Globus pallidus (tissue), 1 donor: ENCODE results near the gene PTPRD.
"Not testable (repeated sequence)": the region's sequence is repeated elsewhere in the genome, so short reads cannot be mapped to it uniquely, and the experiment has no call there.

Source experiments
- DNase-seq: peaks from one replicate; pipeline ENCODE4 v3.0.0-alpha.2; 2015; ENCODE audit warnings: low spot score

PTPRD gene

DNA sequence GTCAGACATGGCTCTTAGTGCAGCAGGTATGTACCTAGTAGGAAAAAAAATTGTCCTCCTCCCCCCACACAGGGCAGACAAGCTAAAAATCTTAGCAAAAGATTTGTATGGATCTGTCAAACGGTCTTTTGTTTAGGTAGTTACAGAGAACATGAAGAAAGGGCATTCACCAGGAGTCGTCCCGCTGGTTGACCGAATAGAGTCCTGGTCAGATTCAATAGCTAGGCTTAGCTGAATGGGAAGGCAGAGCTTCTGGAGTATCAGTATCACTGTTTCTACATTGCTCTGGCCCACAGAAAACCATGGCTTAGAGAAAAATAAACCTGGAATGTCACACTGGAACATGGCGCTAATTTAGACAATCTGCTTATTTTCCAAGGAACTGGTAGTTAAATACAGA is 642.3 kb downstream of the PTPRD start:
- DNase-seq = no peak

DNA sequence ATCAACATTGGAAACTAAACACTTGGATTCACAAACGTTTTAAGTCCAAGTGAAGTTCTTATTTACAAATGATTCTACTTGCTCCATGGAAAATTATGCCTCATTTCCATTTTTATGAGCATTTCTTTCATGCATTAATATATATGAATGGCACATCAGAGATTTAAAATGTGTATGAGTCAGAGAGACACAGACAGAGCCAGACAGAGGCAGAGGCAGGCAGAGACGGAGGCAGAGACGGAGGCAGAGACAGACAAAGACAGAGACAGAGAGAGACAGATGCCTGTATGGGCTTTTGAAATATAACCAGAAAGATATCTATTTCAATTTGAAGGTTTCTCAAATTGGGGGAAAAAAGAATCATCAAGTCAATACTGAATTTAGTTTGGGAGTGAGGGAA is 649.0 kb downstream of the PTPRD start:
- DNase-seq = no peak

DNA sequence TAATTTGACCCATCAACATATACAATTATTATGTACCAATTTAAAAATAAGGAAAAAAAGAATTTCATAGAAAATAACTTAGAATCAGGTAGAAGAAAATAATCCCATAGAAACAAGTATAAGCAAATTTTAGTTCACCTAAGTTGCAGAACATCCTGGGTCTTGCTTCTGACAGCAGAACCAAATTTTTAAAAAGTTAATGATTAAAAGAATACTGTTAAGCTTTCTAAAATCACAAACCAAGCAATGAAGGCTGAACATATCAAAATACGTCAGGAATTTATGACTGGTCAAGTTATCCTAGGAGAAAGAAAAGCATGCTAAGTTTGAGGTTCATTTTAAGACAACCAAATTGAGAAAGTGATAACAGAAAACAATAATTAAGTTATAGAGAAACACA is 650.9 kb downstream of the PTPRD start:
- no peak for DNase-seq

DNA sequence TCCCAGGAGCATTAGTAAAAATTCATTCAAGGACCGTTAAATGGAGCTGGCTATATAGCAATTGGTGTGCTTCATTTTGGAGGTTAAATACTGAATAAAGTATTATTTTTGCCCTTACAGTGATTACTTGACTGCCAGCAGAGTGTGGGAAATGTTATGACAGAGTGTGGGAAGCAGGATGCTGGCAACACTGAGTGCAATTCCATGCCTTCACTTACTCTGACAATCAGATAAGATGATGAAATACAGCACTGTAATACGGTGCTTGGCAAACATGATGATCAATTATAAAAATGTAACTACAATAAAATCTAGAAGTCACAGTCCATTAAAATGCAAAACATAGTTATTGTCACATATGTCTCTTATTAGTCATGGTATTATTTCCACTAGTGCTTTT is 651.3 kb downstream of the PTPRD start:
- DNase-seq = no peak

DNA sequence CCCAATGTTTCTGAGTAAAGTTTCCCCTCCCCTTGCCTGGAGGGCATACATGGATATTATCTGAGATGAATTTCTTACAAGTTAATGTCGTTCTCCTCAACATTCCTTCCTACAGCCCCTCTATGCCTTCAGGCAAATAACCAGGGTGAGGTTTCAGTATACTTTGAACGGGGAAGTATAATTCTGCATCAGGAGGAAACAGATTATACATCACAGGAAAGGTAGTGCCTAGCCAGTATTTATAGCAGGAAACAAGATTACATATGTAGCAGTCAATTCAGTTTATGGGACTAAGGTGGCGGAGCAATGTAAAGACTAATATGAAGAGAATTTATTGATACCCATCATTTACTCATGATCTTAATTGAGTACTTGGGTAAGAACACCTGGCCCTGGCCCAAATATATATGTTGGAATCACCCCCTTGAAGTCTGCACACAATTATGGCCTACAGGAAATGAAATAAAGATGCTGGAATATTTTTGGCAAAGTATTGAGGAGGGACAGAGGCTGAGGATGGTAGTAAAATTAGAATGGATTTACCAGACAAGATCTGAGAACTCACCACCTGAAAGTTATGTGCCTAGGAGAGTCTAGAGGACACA is 661.1 kb downstream of the PTPRD start:
- no peak for DNase-seq

DNA sequence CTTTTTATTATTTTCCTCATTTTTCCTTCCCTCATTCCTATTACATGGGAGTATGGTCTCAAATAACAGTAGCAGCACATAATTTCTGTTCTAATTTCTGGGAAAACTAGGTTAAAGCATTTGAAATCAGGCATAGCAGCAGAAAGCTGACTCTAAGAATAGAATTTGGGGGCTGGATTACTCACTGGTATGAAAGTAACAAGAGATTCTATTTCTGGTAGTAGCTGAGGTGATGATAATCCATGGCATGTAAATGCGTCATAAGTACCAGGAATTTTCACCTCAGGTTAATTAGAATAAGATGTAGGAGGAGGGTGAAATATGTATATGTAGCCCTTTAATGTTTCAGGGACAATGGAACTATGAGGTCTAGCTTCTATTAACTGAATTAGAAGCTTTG is 662.0 kb downstream of the PTPRD start:
- no peak for DNase-seq

DNA sequence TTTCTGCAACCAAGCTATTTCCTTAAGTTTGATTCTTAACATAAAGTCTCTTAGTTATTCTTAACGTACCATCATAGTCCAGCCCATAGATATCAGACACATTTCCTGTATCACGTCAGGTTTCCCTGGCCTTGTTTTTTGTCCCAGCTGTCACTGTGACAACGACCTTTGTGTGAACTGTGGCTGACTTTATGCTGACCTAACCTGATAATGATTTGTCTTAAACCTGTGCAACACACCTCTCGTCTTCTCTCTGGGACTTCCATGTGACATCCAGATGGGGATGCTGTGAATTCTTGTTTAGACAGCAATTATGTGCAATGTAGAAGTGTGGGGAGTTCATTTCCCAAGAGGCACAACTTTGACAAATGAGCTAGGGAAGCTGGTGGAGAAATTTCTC is 662.8 kb downstream of the PTPRD start:
- DNase-seq = no peak

DNA sequence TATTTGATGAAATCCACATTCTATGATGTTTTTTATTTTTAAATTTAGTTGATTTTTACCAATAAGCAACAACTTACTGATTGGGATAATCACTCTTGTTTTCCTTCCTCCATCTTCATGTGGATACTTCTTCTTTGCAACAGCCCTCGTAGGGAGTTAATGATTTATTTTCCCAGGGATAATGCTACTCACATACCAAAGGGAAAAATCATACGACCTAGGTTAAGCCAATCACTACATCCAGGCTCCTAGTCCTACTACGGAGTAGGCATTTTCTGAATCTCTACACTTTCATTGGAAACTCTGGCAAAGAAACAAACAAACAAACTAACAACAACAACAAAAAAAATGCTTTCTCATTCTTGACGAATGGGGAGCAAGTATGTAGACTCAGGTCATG is 663.4 kb downstream of the PTPRD start:
- no peak for DNase-seq

DNA sequence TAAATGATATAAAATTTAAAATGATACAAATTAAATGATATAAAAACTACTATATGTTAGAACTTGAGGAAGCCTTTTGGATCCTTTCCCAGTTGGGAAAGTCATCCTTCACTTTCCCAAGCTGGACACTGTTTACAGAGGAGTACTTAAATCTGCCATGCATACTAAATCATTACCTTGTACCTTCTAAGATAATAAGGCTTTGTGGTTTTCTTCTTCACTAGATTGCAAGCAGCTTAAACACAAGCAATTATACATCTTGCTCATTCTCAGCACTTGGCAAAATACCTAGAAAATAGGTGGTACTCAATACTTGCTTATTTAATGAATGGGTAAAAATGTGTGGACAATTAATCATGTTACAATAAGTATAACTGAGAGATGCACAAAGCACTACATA is 666.8 kb downstream of the PTPRD start:
- DNase-seq = no peak

DNA sequence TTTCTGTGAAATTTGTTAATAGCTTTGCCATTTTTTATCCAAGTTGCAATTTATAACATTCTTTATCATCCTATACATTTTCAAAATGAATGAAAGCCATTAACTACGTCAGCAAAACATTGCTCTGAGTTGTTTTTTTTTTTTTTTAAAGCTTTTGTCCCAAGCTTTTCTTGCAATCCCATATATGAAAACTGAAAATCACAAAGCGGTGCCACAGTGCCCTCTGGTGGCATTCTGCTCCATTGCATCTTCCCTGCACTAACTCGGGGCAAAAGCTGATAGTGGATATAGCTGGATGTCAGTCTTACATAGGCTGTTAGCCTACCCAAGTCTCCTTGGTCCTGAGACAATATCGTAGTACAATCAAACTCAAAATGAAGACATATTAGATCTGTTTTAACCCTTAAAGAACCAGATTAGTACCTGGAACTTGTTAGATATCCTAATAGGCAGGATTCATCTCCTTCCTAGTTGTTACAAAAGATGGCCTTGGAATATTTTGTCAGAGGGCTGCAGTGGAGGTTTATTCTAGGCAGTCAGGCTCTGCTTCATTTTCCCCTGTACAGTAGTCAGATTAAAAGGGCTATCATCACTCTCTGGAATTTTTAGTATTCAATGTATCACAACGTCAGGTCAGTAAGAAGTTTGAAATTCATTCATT is 669.9 kb downstream of the PTPRD start:
- DNase-seq = peak; percentile 65

DNA sequence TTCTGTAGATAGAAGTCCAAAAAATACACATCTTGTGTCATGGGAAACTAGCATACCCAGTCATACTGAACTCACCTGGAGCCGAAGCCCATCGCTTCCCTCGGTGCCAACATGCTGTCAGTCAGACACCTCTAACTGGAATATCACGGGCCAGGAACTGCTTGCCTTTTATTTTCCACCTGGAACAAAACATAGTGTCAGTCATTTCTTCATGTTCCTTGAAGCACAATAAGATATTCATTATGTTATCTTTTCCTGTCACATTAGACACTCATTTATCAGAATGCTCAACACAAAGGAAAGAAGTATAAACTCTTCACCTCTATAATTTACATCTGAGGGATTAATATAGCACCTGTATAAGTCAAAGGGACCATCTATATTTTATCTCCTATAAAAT is 674.4 kb downstream of the PTPRD start:
- no peak for DNase-seq

DNA sequence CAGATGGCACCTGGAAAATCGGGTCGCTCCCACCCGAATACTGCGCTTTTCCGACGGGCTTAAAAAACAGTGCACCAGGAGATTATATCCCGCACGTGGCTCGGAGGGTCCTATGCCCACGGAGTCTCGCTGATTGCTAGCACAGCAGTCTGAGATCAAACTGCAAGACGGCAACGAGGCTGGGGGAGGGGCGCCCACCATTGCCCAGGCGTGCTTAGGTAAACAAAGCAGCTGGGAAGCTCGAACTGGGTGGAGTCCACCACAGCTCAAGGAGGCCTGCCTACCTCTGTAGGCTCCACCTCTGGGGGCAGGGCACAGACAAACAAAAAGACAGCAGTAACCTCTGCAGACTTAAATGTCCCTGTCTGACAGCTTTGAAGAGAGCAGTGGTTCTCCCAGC is 681.3 kb downstream of the PTPRD start:
- DNase-seq = not testable (repeated sequence)

DNA sequence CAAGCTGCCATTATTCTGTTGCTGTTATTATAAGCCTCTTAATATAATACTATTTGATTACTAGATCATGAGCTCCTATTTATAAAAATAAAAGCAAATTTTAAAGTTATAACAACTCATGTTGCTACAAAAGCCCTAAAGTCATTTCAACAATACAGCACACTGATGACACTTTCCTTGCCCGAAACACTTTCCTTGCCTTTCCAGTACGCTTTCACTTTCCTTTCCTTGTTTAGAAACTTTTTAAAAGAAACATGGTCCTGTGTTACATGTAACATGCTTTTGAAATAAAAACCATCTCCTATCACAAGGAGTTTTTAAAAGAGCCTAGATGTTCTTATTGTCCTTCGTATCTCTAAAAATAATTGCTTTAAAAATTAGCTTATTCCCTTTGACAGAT is 688.4 kb downstream of the PTPRD start:
- no peak for DNase-seq

DNA sequence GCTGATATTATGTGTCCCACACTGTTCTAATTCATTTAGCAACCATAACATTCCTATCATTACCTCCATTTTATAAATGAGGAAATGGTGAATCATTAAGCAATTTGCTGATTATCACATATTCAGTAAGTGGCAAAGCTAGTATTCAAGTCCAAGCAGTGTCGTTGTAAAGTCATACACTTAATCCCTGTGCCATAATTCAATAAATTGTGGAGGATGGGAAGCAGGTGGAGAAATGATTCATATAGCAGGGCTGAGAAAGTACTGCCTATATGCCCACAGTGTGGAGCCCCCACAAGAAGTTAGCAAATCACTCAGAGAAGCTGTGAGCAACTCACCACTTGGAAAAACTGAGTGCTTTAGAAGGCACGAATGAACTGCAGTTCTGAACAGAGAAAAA is 691.0 kb downstream of the PTPRD start:
- DNase-seq = no peak

DNA sequence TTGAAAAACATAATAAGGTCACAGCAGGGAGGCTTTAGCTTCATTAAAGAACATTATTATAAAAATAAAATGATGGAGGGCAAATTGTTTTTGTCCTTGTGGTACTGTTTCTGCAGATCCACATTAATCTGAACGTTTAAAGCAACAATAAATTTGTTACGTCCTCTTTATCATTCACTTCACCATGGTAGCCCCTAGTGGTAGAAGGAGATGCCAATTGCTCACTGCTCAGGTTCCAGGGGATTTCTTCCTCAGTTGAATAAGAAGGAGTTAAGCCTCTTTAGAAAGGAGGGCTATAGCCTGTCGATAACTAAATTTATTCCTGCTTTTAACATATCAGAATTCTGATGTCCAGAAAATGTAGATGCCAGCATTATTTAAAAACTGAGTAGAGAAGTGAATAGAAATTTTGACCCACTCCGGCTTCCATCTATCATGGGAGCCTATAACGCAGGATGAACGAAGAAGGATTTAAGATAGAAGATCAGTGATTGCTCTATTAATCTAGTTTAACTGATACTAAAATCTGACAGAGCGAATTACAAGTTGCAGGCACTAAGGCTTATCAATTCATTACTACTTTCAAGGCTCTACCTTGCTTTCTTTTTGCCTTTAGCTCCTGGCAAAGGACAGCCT is 692.3 kb downstream of the PTPRD start:
- no peak for DNase-seq

DNA sequence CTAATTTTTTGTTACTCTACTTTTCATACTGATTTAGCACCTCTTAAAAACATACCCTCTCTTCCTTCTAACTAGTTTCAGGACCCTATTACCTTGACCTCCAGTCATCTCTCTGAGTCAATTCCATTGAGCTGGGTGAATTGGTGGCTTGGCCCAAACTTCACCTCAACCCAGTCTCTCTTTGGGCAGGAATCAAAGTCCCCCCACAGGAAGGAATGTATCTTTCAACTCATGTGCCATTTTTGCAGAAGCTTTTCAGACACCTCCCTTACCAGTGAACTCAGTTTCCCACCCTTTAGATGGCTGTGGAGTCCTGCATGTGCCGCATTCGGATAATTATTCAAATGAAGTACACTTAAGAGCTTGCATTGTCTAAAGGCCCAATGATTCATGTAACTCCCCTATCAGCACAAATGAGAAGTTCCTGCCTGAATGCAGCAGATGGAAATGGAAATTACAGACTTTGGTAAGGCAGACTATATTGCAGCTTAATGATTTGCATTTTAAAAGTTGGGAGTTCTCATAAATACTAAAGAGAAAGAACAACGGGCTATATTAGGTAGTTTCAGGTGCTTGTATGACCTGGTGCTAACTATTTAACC is 693.5 kb downstream of the PTPRD start:
- no peak for DNase-seq

DNA sequence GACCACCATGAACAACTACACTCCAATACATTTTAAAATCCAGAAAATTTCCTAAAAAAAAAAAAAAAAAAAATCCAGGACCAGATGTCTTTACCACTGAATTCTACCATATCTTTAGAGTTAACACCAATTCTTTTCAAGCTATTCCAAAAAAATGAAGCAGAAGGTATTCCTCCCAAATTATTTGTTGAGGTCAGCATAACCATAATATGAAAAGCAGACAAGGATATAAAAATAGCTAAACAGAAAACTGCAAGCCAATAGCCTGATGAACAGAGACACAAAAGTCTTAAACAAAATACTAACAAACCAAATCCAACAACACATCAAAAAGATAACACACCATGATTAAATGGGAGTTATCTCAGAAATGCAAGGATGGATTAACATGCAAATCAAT is 695.4 kb downstream of the PTPRD start:
- no peak for DNase-seq

DNA sequence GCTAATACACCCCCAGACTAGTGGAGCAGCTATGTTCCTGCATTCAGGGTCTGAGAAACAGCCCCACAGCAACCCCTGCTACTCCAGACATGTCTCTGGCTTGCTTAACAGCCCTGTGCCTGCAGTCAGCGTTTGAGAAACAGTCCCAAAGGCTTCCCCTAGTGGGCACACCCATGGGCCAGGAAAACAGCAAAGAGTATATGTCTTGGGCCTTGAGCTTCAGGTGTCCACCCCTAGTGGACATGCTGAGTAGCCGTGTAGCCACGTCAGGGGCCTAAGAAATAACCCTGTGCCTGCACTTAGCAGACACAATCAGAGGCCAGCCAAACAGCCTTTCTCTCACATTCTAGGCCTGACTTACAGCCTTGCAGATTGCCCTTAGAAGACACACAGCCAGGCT is 698.6 kb downstream of the PTPRD start:
- DNase-seq = no peak

DNA sequence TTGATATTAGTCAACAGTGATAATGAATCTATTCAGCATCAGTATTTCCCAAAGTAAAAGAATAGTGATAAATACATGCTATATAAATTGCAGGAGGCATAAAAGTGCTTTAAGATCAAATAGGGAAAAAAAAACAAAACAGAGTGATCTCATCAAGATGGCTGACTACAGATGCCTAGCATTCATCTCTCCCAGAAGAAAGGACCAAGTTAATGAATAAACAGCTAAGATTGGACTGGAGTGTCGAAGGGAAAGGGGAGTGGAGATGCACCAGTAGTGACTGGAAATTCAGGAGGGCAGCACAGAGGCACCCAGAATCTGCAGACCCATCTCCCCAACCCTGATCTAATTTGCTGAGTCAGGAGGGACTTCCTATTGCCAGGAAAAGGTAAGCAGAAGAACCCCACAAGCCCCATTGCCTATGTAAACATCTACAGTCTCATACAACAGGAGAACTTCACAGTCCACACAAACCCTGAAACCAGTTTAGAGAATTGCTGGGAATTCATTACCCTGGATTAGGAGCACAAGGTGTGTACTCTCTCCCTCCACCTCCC is 699.4 kb downstream of the PTPRD start:
- no peak for DNase-seq

DNA sequence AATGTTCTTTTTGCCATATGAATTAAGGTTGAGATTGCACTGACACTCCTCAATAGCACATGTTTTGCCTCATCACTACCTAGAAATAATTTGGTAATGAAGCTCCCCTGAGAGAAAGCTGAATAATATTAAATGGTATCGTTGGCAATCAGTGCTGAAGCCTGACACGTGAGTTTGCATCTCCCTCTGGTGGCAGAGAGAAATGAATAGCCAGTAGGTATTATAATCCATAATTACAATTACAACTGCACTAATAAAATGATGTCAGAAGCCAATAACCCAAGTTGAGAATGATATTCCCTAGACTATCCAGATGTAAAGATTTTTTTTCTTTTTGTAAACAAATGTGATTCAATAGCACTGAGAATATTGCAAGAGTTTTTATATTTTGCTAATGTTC is 700.3 kb downstream of the PTPRD start:
- DNase-seq = no peak

DNA sequence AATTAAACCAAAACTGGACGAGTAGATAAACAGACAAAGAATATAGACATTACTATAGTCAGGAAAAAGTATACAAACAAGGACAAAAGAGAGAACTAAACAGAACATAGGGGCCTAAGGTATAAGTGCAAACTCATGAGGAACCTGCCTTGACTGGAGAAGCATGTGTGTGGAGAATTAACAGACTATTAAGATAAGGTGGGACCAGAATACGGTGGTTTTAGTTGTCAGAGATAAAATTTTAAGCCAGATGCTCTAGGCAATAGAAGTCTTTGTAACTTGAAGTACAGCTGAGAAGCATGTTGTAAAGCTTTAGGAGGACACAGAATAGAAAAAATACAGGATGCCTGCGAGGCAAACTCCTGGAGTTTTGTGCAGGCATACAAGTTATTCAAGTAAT is 707.1 kb downstream of the PTPRD start:
- no peak for DNase-seq

DNA sequence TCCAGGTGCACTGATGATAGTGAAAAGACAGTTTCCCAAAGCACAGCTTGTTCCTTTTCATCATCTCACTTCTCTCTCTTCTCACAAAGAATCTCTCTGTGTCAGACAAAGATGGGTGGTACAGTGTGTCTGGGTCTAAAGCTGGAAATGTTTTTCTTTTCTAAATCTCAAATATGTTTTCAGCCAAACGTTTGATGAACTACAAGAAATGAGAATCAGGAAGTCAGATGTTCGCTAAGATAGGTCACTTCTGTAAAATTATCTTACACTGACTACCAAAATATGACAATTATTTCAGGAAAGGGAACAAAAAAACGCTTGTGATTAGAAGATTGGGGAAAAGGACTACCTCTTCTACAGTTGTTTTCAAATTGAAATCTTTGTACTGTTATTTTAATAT is 708.8 kb downstream of the PTPRD start:
- DNase-seq = no peak

DNA sequence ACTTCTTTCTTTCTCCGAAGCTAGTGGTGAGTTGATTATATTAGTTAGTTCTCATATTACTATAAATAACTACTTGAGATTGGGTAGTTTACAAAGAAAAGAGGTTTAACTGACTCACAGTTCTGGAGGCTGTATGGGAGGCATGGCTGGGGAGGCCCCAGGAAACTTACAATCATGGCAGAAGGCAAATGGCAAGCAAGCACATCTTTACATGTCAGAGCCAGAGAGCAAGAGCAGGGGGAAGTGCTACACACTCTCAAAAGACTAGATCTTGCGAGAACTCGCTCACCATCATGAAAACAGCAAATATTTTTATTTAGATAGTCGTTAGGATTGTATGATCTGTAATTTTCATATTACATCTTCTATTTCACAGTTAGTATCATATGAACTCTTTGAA is 711.2 kb downstream of the PTPRD start:
- DNase-seq = no peak
